ENCODE results near the gene RFPL3. TPM values are rescaled to one million over a fixed set of nuclear protein-coding genes. Genes with fewer than 3 reads are reported as not detected.

The RFPL3 gene
- total and polyA plus RNA-seq, 2 of the 13 experiments (the other 11 are each of a cell fraction or from before 2014, with no cell fraction given) = not detected

- TF ChIP-seq ZFP41 (CRISPR knock-in tag; IDR thresholded peaks at IDR 0.05; ENCODE audit: borderline replicate concordance) (no peak), U2AF1 (optimal IDR thresholded peaks at IDR 0.05; ENCODE audit: low read depth, low read length) (no peak), REL (CRISPR knock-in tag; conservative IDR thresholded peaks at IDR 0.05) (no peak), HMGXB4 (CRISPR knock-in tag; IDR thresholded peaks at IDR 0.05; ENCODE audit: borderline replicate concordance in 1 of 2, low read depth in 1 of 2) (no peak), CHD4 (IDR thresholded peaks at IDR 0.05; ENCODE audit: borderline replicate concordance, low read length) (no peak), ZNF788 (CRISPR knock-in tag; IDR thresholded peaks at IDR 0.05; ENCODE audit: borderline replicate concordance) (no peak), NFE2L1 (CRISPR knock-in tag; IDR thresholded peaks at IDR 0.05; ENCODE audit: borderline replicate concordance) (no peak)
- TF ChIP-seq, protein P1, sequence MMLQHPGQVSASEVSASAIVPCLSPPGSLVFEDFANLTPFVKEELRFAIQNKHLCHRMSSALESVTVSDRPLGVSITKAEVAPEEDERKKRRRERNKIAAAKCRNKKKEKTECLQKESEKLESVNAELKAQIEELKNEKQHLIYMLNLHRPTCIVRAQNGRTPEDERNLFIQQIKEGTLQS (CRISPR knock-in tag; IDR thresholded peaks at IDR 0.05) = no peak
Measured at GRCh38 chr22:32308191-32308590, 49.5 kb upstream of the RFPL3 start (continued).

- no peak for DNase-seq (ENCODE audit: low spot score)
- H3K27me3 ChIP-seq (ENCODE audit: control insufficient read depth in 1 of 2, insufficient read depth in 2 of 2, low read length in 2 of 2) = peaks cover 1 to 9% of the 10 kb centered on the region in 2 experiments; a peak in 3 of 5 replicates
- H4K20me1 ChIP-seq (ENCODE audit: insufficient read depth, low read length) = no peaks in the 10 kb centered on the region
- ATAC-seq = no peak
- no peak overlapping the region for H3K9ac ChIP-seq (ENCODE audit: insufficient read depth, low read depth, low read length)
- H3K4me1 ChIP-seq (ENCODE audit: insufficient read depth, low read length) = no peaks in the 10 kb centered on the region
- WGBS (ENCODE audit: low lambda C conversion rate) = 13% methylated on average over 6 of the region's 6 CpGs
- no peak overlapping the region for H2AFZ ChIP-seq (ENCODE audit: low read length)
- no peaks in the 10 kb centered on the region for H3K9me3 ChIP-seq (ENCODE audit: low read length)
- no peak for FAIRE-seq
- CTCF ChIA-PET (ENCODE audit: low intra/inter-chr PET ratio, low total read pairs) = no interaction called here
- intact Hi-C loops (cut with micrococcal nuclease; ENCODE audit: unreplicated experiment) (no loop called here), in situ Hi-C loops (cut with HindIII; ENCODE audit: extremely low pct_ligation_motif_present, low pct_unique_long_range_greater_than_20kb) (no loop called here)
- BruUV-seq (replicated peaks) = no TSS peak
- no peak overlapping the region for H3K4me2 ChIP-seq (ENCODE audit: low read depth, low read length)
- no peaks in the 10 kb centered on the region for H3K36me3 ChIP-seq (replicated peaks in 1 of 2; ENCODE audit: control insufficient read depth in 1 of 2, insufficient read depth in 2 of 2, low read length in 2 of 2)
- no peaks in the 10 kb centered on the region for H3K79me2 ChIP-seq (ENCODE audit: insufficient read depth, low read length)
- no peak overlapping the region for H3K4me3 ChIP-seq (replicated peaks in 1 of 3; ENCODE audit: insufficient read depth in 1 of 3, low read depth in 2 of 3, low read length in 3 of 3)
- no peak overlapping the region for H3K27ac ChIP-seq (ENCODE audit: extremely low read length, insufficient read depth, low read length)
- POLR2A ChIA-PET = no interaction called here
- TF ChIP-seq ZBTB7A (CRISPR knock-in tag; IDR thresholded peaks at IDR 0.05) (no peak), ELF3 (CRISPR knock-in tag; IDR thresholded peaks at IDR 0.05) (no peak), KLF6 (CRISPR knock-in tag; IDR thresholded peaks at IDR 0.05) (no peak), MBNL3 (CRISPR knock-in tag; conservative IDR thresholded peaks at IDR 0.05) (no peak), ARHGAP35 (CRISPR knock-in tag; IDR thresholded peaks at IDR 0.05; ENCODE audit: borderline replicate concordance) (no peak)
- TF ChIP-seq, protein P2, sequence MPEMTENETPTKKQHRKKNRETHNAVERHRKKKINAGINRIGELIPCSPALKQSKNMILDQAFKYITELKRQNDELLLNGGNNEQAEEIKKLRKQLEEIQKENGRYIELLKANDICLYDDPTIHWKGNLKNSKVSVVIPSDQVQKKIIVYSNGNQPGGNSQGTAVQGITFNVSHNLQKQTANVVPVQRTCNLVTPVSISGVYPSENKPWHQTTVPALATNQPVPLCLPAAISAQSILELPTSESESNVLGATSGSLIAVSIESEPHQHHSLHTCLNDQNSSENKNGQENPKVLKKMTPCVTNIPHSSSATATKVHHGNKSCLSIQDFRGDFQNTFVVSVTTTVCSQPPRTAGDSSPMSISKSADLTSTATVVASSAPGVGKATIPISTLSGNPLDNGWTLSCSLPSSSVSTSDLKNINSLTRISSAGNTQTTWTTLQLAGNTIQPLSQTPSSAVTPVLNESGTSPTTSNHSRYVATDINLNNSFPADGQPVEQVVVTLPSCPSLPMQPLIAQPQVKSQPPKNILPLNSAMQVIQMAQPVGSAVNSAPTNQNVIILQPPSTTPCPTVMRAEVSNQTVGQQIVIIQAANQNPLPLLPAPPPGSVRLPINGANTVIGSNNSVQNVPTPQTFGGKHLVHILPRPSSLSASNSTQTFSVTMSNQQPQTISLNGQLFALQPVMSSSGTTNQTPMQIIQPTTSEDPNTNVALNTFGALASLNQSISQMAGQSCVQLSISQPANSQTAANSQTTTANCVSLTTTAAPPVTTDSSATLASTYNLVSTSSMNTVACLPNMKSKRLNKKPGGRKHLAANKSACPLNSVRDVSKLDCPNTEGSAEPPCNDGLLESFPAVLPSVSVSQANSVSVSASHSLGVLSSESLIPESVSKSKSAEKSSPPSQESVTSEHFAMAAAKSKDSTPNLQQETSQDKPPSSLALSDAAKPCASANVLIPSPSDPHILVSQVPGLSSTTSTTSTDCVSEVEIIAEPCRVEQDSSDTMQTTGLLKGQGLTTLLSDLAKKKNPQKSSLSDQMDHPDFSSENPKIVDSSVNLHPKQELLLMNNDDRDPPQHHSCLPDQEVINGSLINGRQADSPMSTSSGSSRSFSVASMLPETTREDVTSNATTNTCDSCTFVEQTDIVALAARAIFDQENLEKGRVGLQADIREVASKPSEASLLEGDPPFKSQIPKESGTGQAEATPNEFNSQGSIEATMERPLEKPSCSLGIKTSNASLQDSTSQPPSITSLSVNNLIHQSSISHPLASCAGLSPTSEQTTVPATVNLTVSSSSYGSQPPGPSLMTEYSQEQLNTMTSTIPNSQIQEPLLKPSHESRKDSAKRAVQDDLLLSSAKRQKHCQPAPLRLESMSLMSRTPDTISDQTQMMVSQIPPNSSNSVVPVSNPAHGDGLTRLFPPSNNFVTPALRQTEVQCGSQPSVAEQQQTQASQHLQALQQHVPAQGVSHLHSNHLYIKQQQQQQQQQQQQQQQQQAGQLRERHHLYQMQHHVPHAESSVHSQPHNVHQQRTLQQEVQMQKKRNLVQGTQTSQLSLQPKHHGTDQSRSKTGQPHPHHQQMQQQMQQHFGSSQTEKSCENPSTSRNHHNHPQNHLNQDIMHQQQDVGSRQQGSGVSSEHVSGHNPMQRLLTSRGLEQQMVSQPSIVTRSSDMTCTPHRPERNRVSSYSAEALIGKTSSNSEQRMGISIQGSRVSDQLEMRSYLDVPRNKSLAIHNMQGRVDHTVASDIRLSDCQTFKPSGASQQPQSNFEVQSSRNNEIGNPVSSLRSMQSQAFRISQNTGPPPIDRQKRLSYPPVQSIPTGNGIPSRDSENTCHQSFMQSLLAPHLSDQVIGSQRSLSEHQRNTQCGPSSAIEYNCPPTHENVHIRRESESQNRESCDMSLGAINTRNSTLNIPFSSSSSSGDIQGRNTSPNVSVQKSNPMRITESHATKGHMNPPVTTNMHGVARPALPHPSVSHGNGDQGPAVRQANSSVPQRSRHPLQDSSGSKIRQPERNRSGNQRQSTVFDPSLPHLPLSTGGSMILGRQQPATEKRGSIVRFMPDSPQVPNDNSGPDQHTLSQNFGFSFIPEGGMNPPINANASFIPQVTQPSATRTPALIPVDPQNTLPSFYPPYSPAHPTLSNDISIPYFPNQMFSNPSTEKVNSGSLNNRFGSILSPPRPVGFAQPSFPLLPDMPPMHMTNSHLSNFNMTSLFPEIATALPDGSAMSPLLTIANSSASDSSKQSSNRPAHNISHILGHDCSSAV (CRISPR knock-in tag; IDR thresholded peaks at IDR 0.05; ENCODE audit: borderline replicate concordance) = no peak
Measured at GRCh38 chr22:32308934-32309333, 48.7 kb upstream of the RFPL3 start.

All from HepG2 (cell line).